Upper lobe of left lung (tissue), 4 donors: Measurements from ENCODE around the gene TSEN54.

Experiments
- CTCF ChIP-seq, 6 experiments: fragments of 450-650 bp in 4 of 6; fragments of 200-600 bp in 2 of 6; sonication (generic) in 2 of 6; IDR thresholded peaks; one replicate each; pipeline ENCODE4 v1.5.1; 2016 to 2019; ENCODE audit warnings: antibody characterized with exemption in 6 of 6
- POLR2A ChIP-seq, 4 donors: fragments of 450-650 bp; IDR thresholded peaks; one replicate each; pipeline ENCODE4 v1.5.1; 2016 to 2017; ENCODE audit warnings: antibody characterized with exemption in 4 of 4, mild to moderate bottlenecking in 2 of 4
- POLR2AphosphoS5 ChIP-seq, 2 donors: sonication (generic); formaldehyde crosslinking; IDR thresholded peaks; one replicate each; pipeline ENCODE4 v1.5.1; 2017; ENCODE audit warnings: antibody characterized with exemption in 2 of 2

- TF ChIP-seq CTCF (IDR thresholded peaks at IDR 0.05) (no peak), POLR2AphosphoS5 (IDR thresholded peaks at IDR 0.05) (no peak), POLR2A (IDR thresholded peaks at IDR 0.05) (no peak)
Measured at GRCh38 chr17:75489511-75489955, 26.8 kb upstream of the TSEN54 start.
